Right lobe of liver (tissue), 6 donors: Measurements from ENCODE around the gene DPP7. TPM values are rescaled to one million over a fixed set of nuclear protein-coding genes. Genes with fewer than 3 reads are reported as not detected.

Source experiments
- ATAC-seq, 4 donors: fragments of 200-7000 bp; cut with Tn5 transposase; one replicate each; pipeline ENCODE4 v1.9.1; 2020; ENCODE audit warnings: mild to moderate bottlenecking in 4 of 4, moderate library complexity in 4 of 4
- DNase-seq, 3 donors: peaks; one replicate each; pipeline ENCODE4 v3.0.0-alpha.2; 2020
- H3K27ac ChIP-seq, 3 donors: fragments of 200-600 bp; one replicate each; pipeline ENCODE4 v1.8.0; 2022
- H3K27me3 ChIP-seq, 2 donors: fragments of 200-600 bp; one replicate each; pipeline ENCODE4 v1.8.0; 2022
- H3K36me3 ChIP-seq, 4 donors: fragments of 200-600 bp; sonication (generic) in 1 of 4; one replicate each; pipeline versions ENCODE4 v1.5.1 to v1.8.0; 2017 to 2022; ENCODE audit warnings: control low read depth in 1 of 4
- H3K4me1 ChIP-seq, 4 donors: fragments of 200-600 bp; sonication (generic) in 1 of 4; one replicate each; pipeline versions ENCODE4 v1.5.1 to v1.8.0; 2017 to 2022; ENCODE audit warnings: control low read depth in 1 of 4
- H3K4me3 ChIP-seq, 3 donors: fragments of 200-600 bp; one replicate each; pipeline ENCODE4 v1.8.0; 2022
- H3K9me3 ChIP-seq, 4 donors: fragments of 200-600 bp; sonication (generic) in 1 of 4; one replicate each; pipeline versions ENCODE4 v1.5.1 to v1.8.0; 2017 to 2022; ENCODE audit warnings: control low read depth in 1 of 4
- CTCF ChIP-seq, 4 donors: fragments of 200-600 bp in 3 of 4; fragments of 450-650 bp in 1 of 4; IDR thresholded peaks; one replicate each; pipeline versions ENCODE4 v1.5.1 to v1.8.0; 2016 to 2022; ENCODE audit warnings: antibody characterized with exemption in 4 of 4, mild to moderate bottlenecking in 2 of 4
- POLR2A ChIP-seq: fragments of 450-650 bp; IDR thresholded peaks from one replicate; pipeline ENCODE4 v1.6.1; 2017; ENCODE audit warnings: antibody characterized with exemption, mild to moderate bottlenecking
- WGBS: methylation state at CpG from one replicate; pipeline ENCODE4 v1.1.6; 2018; ENCODE audit warnings: low coverage, low lambda C conversion rate; ENCODE audit not compliant: insufficient coverage; ENCODE audit errors: missing lambda C conversion rate; 5-methylcytosine and 5-hydroxymethylcytosine counted together
- intact Hi-C, 2 donors: fragments of 100-400 bp; cut with DNase I; formaldehyde crosslinking; loops; one replicate each; pipeline versions ENCODE4 v1.11.2 to v1.14.1; 2022
- total RNA-seq, 6 experiments: library from RNA; depleted of rRNA in 2 of 6; stranded (reverse); fragments of >200 nt in 2 of 6; fragmentation: NEBNext Ultra II Directional in 3 of 6; extraction: Animal tissue kit (Norgen Biotek cat#: 25700) in 3 of 6; gene quantifications; one replicate each; pipeline versions ENCODE4 v1.1.0 to v1.2.4, GENCODE V29; 2016 to 2023
- donor health status: DM: no; HTN: yes; CAD: no.
- donor health status: DM: no; HTN: no; CAD: no.
- donor health status: DM: no; HTN: no; CAD: no.
- donor health status: DM: no; HTN: yes; CAD: no.
- donor health status: DM: no; HTN: yes; CAD: no.

Gene DPP7
- total RNA-seq, 6 experiments from 2014 or later, result 62.2 to 86.2 (median 66.2) TPM

GRCh38 chr9:137095664-137096517, 18.6 kb downstream of the DPP7 start:
- ATAC-seq, result peak; percentile 45 to 51 (median 48)
- peaks cover 0 to 20% (median 7%) of the 10 kb centered on the region in 4 donors for H3K36me3 ChIP-seq
- DNase-seq, result no peak
- no peak overlapping the region for H3K4me3 ChIP-seq
- no peak overlapping the region for H3K27ac ChIP-seq
- no peaks in the 10 kb centered on the region for H3K4me1 ChIP-seq
- intact Hi-C loops, result loop anchor here in 1 of 2 donors (10.0 kb wide), 1 partner anchor 299 kb away; no protein-coding TSS in a partner anchor
- TF ChIP-seq POLR2A (no peak), CTCF (IDR thresholded peaks at IDR 0.05) (peak in 3 of 4 donors; percentile 8 to 16 (median 13))
- 75% methylated on average over 20 of the region's 30 CpGs for WGBS
- H3K27me3 ChIP-seq, result no peaks in the 10 kb centered on the region
- no peaks in the 10 kb centered on the region for H3K9me3 ChIP-seq

GRCh38 chr9:137089232-137089947, 25.1 kb downstream of the DPP7 start:
- 63% methylated on average over 4 of the region's 11 CpGs for WGBS
- Histone ChIP-seq H3K9me3 (no peaks in the 10 kb centered on the region), H3K4me1 (peaks cover 0 to 14% (median 8%) of the 10 kb centered on the region in 4 donors), H3K36me3 (peaks cover 0 to 2% (median 0%) of the 10 kb centered on the region in 4 donors), H3K27ac (no peak overlapping the region), H3K4me3 (no peak overlapping the region), H3K27me3 (no peaks in the 10 kb centered on the region)
- ATAC-seq (no peak), DNase-seq (no peak)
- no peak for TF ChIP-seq CTCF (IDR thresholded peaks at IDR 0.05)
- intact Hi-C loops, result no loop called here

DNA sequence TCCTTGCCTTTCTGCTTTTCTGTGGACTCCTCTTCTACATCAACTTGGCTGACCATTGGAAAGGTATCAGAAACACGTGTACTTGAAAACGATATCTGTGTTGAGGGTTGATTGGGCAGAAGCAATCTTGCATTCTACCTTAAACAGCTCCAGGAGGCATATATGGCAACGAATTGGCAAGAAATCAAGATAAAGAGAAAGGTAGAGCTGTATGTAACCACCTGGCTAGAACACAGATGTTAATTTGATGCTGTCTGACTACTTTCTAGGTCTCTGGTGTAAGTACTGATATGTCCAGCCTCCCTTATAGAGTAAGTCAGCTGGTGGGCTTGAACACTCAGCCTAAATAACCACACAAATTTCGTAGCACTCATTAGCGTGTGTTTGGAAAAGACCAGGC, 26.4 kb downstream of the DPP7 start:
- Histone ChIP-seq H3K27me3 (no peaks in the 10 kb centered on the region), H3K36me3 (peaks cover 0 to 2% (median 0%) of the 10 kb centered on the region in 4 donors), H3K9me3 (no peaks in the 10 kb centered on the region), H3K4me1 (peaks cover 0 to 14% (median 8%) of the 10 kb centered on the region in 4 donors), H3K4me3 (no peak overlapping the region), H3K27ac (no peak overlapping the region)
- no peak for DNase-seq
- WGBS, result 84% methylated on average over 5 of the region's 5 CpGs
- no peak for ATAC-seq
- intact Hi-C loops, result no loop called here
- TF ChIP-seq POLR2A (no peak), CTCF (IDR thresholded peaks at IDR 0.05) (no peak)

- H3K36me3 ChIP-seq, result peaks cover 0 to 2% (median 0%) of the 10 kb centered on the region in 4 donors
- peak overlapping the region; percentile 19 to 76 (median 49) for H3K27ac ChIP-seq
- H3K4me3 ChIP-seq, result peak overlapping the region; percentile 62 to 82 (median 73)
- intact Hi-C loops, result no loop called here
- TF ChIP-seq CTCF (IDR thresholded peaks at IDR 0.05) (no peak), POLR2A (no peak)
- ATAC-seq (no peak), DNase-seq (no peak)
- H3K27me3 ChIP-seq, result no peaks in the 10 kb centered on the region
- H3K4me1 ChIP-seq, result peaks cover 0 to 14% (median 8%) of the 10 kb centered on the region in 4 donors
- 26% methylated on average over 15 of the region's 22 CpGs for WGBS
- H3K9me3 ChIP-seq, result no peaks in the 10 kb centered on the region
Observed at GRCh38 chr9:137087409-137087925, 27.1 kb downstream of the DPP7 start.
